GM19372 (cell line): ENCODE results near the gene DLK2.
"Not testable (repeated sequence)": the region's sequence is repeated elsewhere in the genome, so short reads cannot be mapped to it uniquely, and the experiment has no call there.

ENCODE experiments used
- ATAC-seq: cut with Tn5 transposase; IDR thresholded peaks from one replicate; pipeline ENCODE4 v1.9.1; 2021; ENCODE audit warnings: mild to moderate bottlenecking, low read depth, moderate library complexity; ENCODE audit not compliant: unreplicated experiment

DLK2 gene

GRCh38 chr6:43455531-43456428 is at the start of gene DLK2:
TSS of gene DLK2 (minus strand) at chr6:43455548. CDS start at chr6:43454825, 723 bp downstream.
- no peak for ATAC-seq

DNA sequence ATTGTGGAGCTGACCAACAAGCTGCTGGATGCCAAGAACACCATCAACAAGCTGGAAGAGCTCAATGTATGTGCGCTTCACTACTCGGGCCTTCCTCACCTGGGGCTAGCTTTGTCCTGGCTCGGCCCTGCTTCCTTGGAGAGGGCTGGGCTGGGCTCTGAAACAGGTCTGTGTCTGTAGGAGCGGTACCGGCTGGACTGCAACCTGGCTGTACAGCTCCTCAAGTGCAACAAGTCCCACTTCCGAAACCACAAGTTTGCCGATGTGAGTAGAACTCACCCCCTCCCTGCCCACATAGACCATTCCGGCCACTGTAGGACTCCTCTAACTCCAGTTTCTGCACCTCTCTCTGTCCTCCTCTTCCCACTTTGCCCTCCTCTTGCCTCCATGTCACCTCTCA is 48.1 kb upstream of the DLK2 start:
- no peak for ATAC-seq

DNA sequence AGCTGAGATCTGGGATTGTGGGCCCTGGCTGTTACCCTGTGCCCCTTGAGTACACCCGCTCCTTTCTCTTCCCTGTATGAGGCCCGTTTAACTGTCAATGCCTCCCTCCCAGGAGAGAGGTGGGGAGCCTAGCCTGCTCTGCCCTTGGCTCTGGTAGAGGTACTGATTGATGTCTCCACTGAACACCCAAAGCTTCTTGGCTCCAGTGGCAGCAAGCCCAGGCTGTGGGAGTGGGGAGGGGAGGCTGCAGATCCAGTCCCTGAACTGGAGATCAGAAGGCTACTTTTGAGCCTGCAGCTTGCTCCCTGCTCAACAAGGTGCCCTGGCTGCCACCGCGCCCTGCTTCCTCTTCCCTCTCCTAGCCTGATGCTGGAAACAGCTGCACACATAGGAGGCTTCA is 47.3 kb upstream of the DLK2 start:
- ATAC-seq = no peak

- ATAC-seq = no peak
Observed at GRCh38 chr6:43500921-43501320, 45.6 kb upstream of the DLK2 start.

GRCh38 chr6:43499028-43499815 is 43.9 kb upstream of the DLK2 start:
- ATAC-seq = no peak

DNA sequence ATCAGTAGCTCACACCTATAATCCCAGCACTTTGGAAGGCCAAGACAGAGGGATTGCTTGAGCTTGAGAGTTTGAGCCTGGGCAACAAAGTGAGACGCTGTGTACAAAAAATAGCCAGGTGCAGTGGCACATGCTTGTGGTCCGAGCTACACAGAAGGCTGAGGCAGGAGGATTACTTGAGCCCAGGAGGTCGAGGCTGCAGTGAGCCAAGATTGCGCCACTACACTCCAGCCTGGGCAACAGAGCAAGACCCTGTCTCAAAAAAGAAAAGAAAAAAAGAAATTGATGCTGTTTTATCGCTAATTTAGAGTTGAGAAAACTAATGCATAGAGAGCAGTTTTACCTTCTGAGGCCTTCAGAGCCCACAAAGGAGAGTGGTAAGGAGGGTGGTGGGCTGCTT is 42.9 kb upstream of the DLK2 start:
- not testable (repeated sequence) for ATAC-seq

DNA sequence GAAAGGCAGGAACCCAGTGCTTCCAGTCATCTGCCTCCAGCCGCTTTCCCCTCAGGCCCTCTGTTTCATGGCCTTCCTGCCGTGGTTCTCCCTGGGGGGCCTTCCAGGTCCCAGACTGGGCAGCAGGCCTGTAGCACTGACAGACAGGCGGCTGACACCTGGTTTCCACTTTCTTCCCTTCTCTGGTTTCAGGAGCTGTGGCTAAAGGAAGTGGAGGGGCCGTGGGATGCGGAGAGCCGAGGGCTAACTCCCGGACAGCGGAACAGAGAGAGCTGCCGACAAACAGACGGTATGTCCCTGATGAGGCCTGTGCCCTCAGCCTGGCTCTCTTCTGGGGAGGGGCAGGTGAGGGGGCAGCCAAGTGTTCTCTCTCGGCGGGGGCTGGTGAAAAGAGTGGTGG is 42.3 kb upstream of the DLK2 start:
- ATAC-seq = no peak

DNA sequence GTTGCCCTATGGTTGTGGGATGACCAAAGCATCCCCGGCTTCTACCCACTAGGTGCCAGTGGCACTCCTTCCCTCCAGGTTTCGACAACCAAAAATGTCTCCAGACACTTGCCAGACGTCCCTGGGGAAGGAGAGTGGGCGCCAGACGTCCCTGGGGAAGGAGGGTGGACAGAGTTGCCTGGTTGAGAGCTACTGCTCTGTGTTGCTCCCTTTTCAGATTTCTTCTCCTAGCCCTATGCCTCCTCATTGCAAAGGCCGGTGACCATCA is 41.7 kb upstream of the DLK2 start:
- no peak for ATAC-seq

DNA sequence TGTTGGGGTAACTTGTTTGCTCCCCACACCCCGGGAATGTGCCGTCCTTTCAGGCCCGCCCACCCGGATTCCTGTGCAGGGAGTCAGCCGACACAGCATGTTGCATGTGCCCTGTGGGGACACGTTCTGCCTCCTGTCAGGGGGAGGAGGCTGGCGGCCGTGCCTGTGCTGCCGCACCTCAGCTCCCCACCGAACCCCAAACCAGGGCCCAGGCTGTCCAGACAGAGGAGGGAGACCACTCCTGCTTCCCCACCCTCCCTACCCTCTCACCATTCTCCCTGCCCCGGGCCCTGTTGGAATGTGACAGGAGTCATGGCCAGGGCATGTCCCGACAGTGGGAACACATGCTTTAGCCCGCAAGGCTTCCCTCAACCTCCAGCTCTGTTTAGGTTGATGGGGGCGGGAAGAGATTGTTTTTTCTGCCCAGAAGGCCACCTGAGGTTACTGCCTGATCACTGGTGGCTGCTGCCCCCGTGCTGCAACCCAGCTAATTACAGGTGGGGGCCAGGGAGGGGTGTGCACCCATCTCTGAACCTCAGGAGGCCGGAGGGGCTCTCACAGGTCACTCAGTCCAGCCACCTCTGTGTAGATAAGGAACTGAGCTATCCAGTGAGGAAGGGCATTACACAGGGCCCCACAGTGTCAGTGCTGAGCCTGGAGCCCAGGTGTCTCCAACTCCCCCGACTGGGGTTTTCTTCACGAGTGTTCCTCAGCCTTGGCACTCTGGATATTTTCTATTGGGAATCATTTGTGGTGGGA is 41.2 kb upstream of the DLK2 start:
- no peak for ATAC-seq

- ATAC-seq = no peak
Observed at GRCh38 chr6:43495409-43495941, 40.1 kb upstream of the DLK2 start.

DNA sequence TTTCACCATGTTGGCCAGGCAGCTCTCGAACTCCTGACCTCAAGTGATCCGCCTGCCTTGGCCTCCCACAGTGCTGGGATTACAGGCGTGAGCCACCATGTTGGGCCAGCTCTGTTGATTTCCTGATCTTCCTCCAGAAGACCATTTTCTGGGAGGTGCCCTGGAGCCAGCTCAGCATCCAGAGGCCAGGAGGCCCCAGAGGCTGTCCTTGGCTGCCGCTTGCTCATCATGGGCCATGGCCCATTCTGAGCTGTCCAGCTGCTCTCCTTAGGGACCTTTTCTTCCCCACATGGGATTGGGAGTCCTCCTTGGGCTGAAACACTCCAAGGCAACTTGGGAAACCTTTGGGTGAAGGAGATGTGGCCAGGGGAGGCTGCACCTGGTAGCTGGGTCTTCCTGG is 39.4 kb upstream of the DLK2 start:
- ATAC-seq = no peak

GRCh38 chr6:43494321-43494720 is 39.0 kb upstream of the DLK2 start:
- ATAC-seq = no peak

- no peak for ATAC-seq
Observed at GRCh38 chr6:43493833-43494232, 38.5 kb upstream of the DLK2 start.

DNA sequence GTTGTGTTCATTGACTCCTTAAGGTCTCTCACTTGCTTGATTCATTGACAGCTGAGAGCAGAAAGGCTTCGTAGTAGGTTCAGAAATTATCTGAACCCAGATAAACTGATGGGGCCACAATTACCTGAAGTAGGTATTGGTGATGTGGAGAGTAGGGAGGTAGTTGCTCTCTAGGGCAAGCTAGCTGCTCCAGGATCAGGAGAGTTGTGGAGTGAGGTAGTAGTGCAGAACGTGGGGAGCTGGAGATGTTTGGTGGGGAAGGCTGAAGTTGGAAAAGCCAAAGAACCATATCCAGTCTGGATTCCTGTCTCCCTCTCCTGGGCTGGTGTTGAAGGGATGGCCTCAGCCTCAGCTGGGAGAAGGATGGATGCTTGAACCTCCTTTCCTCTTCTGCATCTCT is 37.9 kb upstream of the DLK2 start:
- no peak for ATAC-seq

- ATAC-seq = no peak
Observed at GRCh38 chr6:43492673-43493072, 37.3 kb upstream of the DLK2 start.

GRCh38 chr6:43491750-43492661 is 36.7 kb upstream of the DLK2 start:
- no peak for ATAC-seq

DNA sequence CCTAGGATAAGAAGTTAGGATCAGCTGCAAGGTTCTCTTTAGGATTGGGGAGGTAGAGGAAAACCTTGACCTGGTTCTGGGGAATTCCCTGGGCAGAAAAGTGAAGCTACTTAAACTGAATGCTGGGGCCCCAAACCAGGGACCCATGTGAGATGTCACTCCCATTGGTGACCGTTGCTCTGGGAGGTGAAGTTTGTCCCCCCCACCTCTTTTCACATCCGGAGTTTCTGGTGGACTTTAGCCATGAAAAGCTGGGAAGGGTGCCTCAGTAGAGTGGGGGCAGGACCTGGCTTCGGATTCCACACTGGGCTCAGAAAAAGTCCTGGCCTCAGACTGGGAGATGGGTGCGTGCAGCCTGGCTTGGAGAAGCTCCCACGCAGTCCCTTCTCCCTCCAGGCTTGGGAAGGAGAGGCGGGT is 35.2 kb upstream of the DLK2 start:
- ATAC-seq = no peak

- ATAC-seq = no peak
Observed at GRCh38 chr6:43489277-43490072, 34.1 kb upstream of the DLK2 start.

DNA sequence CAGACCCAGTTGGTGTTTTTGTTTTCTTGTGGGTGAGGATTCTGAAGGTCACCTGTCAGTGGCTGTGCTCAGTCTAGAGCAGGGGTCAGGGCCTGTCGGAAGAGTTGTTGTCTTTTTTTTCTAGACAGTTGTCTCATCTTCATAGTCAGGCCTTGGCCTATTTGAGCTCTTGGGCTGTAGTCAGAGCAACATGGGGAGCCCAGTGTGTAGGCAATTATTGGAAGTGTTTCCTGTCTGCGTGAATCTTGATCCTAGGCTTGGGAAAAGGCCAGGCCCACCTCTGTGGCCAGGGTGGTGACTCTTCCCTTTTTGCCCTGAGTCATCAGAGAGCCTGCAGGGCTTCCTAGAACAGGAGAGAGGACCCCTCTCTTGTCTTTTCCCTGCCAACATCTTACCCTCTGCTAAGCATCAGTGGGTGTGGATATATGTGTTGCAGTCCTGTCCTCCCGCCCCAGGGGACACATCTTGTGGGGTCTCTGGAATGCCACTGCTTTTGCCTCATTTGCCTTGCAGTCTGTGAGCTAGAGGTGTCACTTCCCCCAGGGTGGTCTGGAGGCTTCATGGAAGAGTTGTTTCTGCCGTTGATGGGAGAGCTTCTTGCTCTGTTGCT is 33.4 kb upstream of the DLK2 start:
- ATAC-seq = no peak
